Vagina (tissue), 2 donors: Measurements from ENCODE around the gene KCTD14. TPM values are rescaled to one million over a fixed set of nuclear protein-coding genes. Genes with fewer than 3 reads are reported as not detected.
"Not testable (repeated sequence)": the region's sequence is repeated elsewhere in the genome, so short reads cannot be mapped to it uniquely, and the experiment has no call there.

Source experiments
- DNase-seq, 2 donors: peaks; one replicate each; pipeline ENCODE4 v3.0.0-alpha.2; 2017; ENCODE audit errors: extremely low spot score in 2 of 2
- H3K27ac ChIP-seq: fragments of 200-600 bp; sonication (generic); one replicate; pipeline ENCODE4 v1.5.1; 2019
- H3K27me3 ChIP-seq: fragments of 200-600 bp; sonication (generic); one replicate; pipeline ENCODE4 v1.5.1; 2019
- H3K36me3 ChIP-seq, 2 donors: fragments of 200-600 bp; sonication (generic); one replicate each; pipeline ENCODE4 v1.5.1; 2017 to 2019
- H3K4me1 ChIP-seq: fragments of 200-600 bp; sonication (generic); one replicate; pipeline ENCODE4 v1.5.1; 2019
- H3K4me3 ChIP-seq, 2 donors: fragments of 200-600 bp; sonication (generic); 1 replicate in 1 of 2; 2 replicates in 1 of 2; pipeline ENCODE4 v1.5.1; 2016 to 2019
- H3K9me3 ChIP-seq: fragments of 200-600 bp; sonication (generic); one replicate; pipeline ENCODE4 v1.5.1; 2019
- CTCF ChIP-seq, 3 experiments: fragments of 450-650 bp in 2 of 3; fragments of 200-600 bp in 1 of 3; sonication (generic) in 1 of 3; IDR thresholded peaks; one replicate each; pipeline ENCODE4 v1.5.1; 2017 to 2019; ENCODE audit warnings: antibody characterized with exemption in 3 of 3, mild to moderate bottlenecking in 2 of 3, moderate library complexity in 2 of 3
- POLR2A ChIP-seq, 2 donors: fragments of 450-650 bp; IDR thresholded peaks; one replicate each; pipeline ENCODE4 v1.6.1; 2017; ENCODE audit warnings: antibody characterized with exemption in 2 of 2, mild to moderate bottlenecking in 2 of 2, moderate library complexity in 2 of 2
- POLR2AphosphoS5 ChIP-seq, 2 donors: sonication (generic); formaldehyde crosslinking; IDR thresholded peaks; one replicate each; pipeline ENCODE4 v1.9.0; 2017; ENCODE audit warnings: antibody characterized with exemption in 2 of 2, mild to moderate bottlenecking in 2 of 2, low read depth in 1 of 2; ENCODE audit not compliant: insufficient read depth in 1 of 2
- intact Hi-C: fragments of 100-400 bp; cut with DNase I; formaldehyde crosslinking; loops from one replicate; pipeline ENCODE4 v1.15.1; 2023
- total RNA-seq: library from RNA; depleted of rRNA; stranded (reverse); fragments of >200 nt; gene quantifications from one replicate; pipeline ENCODE4 v1.2.3, GENCODE V29; 2016

Gene KCTD14
- total RNA-seq, 1 donor from 2014 or later: 2.9 TPM

GRCh38 chr11:78062671-78063070 is 39.6 kb upstream of the KCTD14 start:
- TF ChIP-seq POLR2AphosphoS5 (IDR thresholded peaks at IDR 0.05; ENCODE audit: insufficient read depth in 1 of 2, low read depth in 1 of 2) (no peak), POLR2A (IDR thresholded peaks at IDR 0.05) (no peak), CTCF (IDR thresholded peaks at IDR 0.05) (no peak)
- H3K36me3 ChIP-seq: no peaks in the 10 kb centered on the region
- no peak overlapping the region for H3K27ac ChIP-seq
- no peak overlapping the region for H3K4me3 ChIP-seq
- no peaks in the 10 kb centered on the region for H3K9me3 ChIP-seq
- no peak for DNase-seq
- no peaks in the 10 kb centered on the region for H3K27me3 ChIP-seq
- peaks cover 15% of the 10 kb centered on the region for H3K4me1 ChIP-seq
- intact Hi-C loops: loop anchor here (10.0 kb wide), 1 partner anchor 122 kb away; the partner anchor contains the start of genes KCTD21 and USP35

- no peaks in the 10 kb centered on the region for H3K9me3 ChIP-seq
- intact Hi-C loops: loop anchor here (10.0 kb wide), 1 partner anchor 123 kb away; the partner anchor contains the start of genes KCTD21 and USP35
- H3K36me3 ChIP-seq: no peaks in the 10 kb centered on the region
- H3K4me1 ChIP-seq: peaks cover 15% of the 10 kb centered on the region
- H3K27ac ChIP-seq: no peak overlapping the region
- TF ChIP-seq POLR2AphosphoS5 (IDR thresholded peaks at IDR 0.05; ENCODE audit: insufficient read depth in 1 of 2, low read depth in 1 of 2) (no peak), CTCF (IDR thresholded peaks at IDR 0.05) (no peak), POLR2A (IDR thresholded peaks at IDR 0.05) (no peak)
- H3K4me3 ChIP-seq: no peak overlapping the region
- no peak for DNase-seq
- no peaks in the 10 kb centered on the region for H3K27me3 ChIP-seq
These were observed 38.8 kb upstream of the KCTD14 start for GRCh38 chr11:78061921-78062311.

- no peak for DNase-seq
- TF ChIP-seq CTCF (IDR thresholded peaks at IDR 0.05) (no peak), POLR2A (IDR thresholded peaks at IDR 0.05) (no peak), POLR2AphosphoS5 (IDR thresholded peaks at IDR 0.05; ENCODE audit: insufficient read depth in 1 of 2, low read depth in 1 of 2) (no peak)
- intact Hi-C loops: loop anchor here (10.0 kb wide), 1 partner anchor 123 kb away; the partner anchor contains the start of genes KCTD21 and USP35
These were observed 38.2 kb upstream of the KCTD14 start for GRCh38 chr11:78061088-78061920.

GRCh38 chr11:78060533-78060932 is 37.5 kb upstream of the KCTD14 start:
- Histone ChIP-seq H3K27me3 (no peaks in the 10 kb centered on the region), H3K9me3 (no peaks in the 10 kb centered on the region), H3K4me1 (peaks cover 15% of the 10 kb centered on the region), H3K4me3 (no peak overlapping the region), H3K27ac (no peak overlapping the region), H3K36me3 (no peaks in the 10 kb centered on the region)
- TF ChIP-seq CTCF (IDR thresholded peaks at IDR 0.05) (no peak), POLR2A (IDR thresholded peaks at IDR 0.05) (no peak), POLR2AphosphoS5 (IDR thresholded peaks at IDR 0.05; ENCODE audit: insufficient read depth in 1 of 2, low read depth in 1 of 2) (no peak)
- no peak for DNase-seq
- intact Hi-C loops: loop anchor here (10.0 kb wide), 1 partner anchor 124 kb away; the partner anchor contains the start of genes KCTD21 and USP35

More at GRCh38 chr11:78061088-78061920, 38.2 kb upstream of the KCTD14 start:
- Histone ChIP-seq H3K36me3 (no peaks in the 10 kb centered on the region), H3K27me3 (no peaks in the 10 kb centered on the region), H3K4me3 (no peak overlapping the region), H3K9me3 (no peaks in the 10 kb centered on the region), H3K27ac (no peak overlapping the region), H3K4me1 (peaks cover 15% of the 10 kb centered on the region)

- not testable (repeated sequence) for DNase-seq
- intact Hi-C loops: loop anchor here (10.0 kb wide), 1 partner anchor 125 kb away; the partner anchor contains the start of genes KCTD21 and USP35
These were observed 36.8 kb upstream of the KCTD14 start for GRCh38 chr11:78059749-78060328.

More at GRCh38 chr11:78059749-78060328, 36.8 kb upstream of the KCTD14 start:
- not testable (repeated sequence) for H3K4me3 ChIP-seq, H3K27me3 ChIP-seq, H3K27ac ChIP-seq, H3K36me3 ChIP-seq, H3K9me3 ChIP-seq
- peaks cover 15% of the 10 kb centered on the region for H3K4me1 ChIP-seq
